ENCODE measurements around the gene MYT1.

The MYT1 gene

GRCh38 chr20:64212755-64213154 lies 48.5 kb downstream of the MYT1 start:
- DNase-seq (ENCODE audit: low read depth in 3 of 3) = no peak

- no peak for DNase-seq (ENCODE audit: low read depth in 3 of 3)
Observed at GRCh38 chr20:64214113-64214512, 49.9 kb downstream of the MYT1 start.

GRCh38 chr20:64214952-64215351 lies 50.7 kb downstream of the MYT1 start:
- DNase-seq (ENCODE audit: low read depth in 3 of 3) = no peak

- no peak for DNase-seq (ENCODE audit: low read depth in 3 of 3)
Observed at GRCh38 chr20:64216036-64216435, 51.8 kb downstream of the MYT1 start.

GRCh38 chr20:64216910-64217309 lies 52.7 kb downstream of the MYT1 start:
- DNase-seq (ENCODE audit: low read depth in 3 of 3) = no peak

GRCh38 chr20:64217539-64218221 lies 53.4 kb downstream of the MYT1 start:
- no peak for DNase-seq (ENCODE audit: low read depth in 3 of 3)

GRCh38 chr20:64219202-64219601 lies 55.0 kb downstream of the MYT1 start:
- no peak for DNase-seq (ENCODE audit: low read depth in 3 of 3)

DNA sequence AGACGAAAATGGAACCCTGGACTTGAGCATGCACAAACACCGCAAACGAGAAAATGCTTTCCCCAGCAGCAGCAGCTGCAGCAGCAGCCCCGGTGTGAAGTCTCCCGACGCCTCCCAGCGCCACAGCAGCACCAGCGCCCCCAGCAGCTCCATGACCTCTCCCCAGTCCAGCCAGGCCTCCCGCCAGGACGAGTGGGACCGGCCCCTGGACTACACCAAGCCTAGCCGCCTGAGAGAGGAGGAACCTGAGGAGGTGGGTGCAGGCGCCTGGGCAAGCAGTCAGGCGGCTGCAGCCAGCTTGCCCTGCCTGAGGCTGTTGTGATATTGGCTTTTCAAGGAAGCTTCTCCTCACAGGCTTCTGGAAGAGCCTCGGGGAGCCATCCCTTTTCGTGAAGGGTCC lies 55.5 kb downstream of the MYT1 start:
- no peak for DNase-seq (ENCODE audit: low read depth in 3 of 3)

- no peak for DNase-seq (ENCODE audit: low read depth in 3 of 3)
Observed at GRCh38 chr20:64220420-64220819, 56.2 kb downstream of the MYT1 start.

DNA sequence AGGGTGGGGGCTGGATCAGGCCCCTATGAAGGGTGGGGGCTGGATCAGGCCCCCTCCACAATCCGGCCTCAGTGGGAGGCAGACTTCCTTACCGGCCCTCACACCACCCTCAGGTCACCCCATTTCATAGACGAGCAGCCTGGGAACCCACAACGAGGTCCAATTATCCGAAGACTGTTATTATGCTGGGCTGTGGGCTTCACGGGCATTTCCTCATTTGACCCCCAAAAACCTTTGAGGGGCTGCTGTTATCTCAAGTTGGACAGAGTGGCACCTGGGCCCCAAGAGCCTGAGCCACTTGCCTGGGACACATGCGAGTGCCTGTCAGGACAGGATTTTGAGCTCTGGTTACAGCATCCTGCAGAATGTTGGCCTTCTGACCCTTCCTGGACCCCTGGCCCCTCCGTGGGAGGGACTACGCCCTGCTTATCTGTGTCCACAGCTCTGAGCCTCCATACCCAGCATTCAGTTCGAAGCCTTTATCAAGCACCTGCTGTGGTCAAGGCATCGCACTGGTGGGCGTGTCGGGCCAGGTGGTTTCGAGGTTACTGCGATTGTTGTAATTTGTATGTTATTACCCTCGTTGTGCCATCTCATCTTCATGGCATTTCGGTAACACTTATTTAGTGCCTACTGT lies 56.8 kb downstream of the MYT1 start:
- DNase-seq (ENCODE audit: low read depth in 3 of 3) = no peak

GRCh38 chr20:64222291-64222735 lies 58.1 kb downstream of the MYT1 start:
- DNase-seq (ENCODE audit: low read depth in 3 of 3) = no peak

DNA sequence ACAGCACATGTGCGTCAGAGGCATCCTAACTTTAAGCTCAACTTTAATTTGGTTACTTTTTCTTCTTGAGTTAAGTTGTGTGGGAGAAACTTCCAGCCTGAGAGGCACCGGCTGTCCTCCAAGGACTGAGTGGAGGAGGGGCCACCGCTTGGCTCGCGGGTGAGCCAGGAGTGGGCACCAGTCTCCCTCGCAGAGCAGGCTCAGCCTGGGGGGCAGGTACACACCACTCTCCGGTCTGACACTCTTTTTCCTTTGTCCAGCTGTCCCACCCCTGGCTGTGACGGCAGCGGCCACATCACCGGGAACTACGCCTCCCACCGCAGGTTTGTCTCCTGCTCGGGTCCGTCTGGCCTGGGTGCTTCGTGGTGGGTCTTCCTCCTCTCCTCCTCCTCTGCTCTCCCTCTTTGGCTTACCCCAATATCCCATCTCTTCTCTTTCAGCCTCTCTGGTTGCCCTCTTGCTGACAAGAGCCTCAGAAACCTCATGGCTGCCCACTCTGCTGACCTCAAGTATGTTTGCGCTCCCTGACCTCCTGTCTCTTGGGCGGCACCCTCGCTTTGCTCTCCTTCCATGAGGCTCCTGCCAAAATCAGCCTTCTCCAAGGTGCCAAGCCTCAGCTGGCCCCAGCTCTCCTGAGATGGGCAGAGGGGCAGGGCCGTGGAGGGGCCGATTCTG lies 58.7 kb downstream of the MYT1 start:
- DNase-seq (ENCODE audit: low read depth in 3 of 3) = no peak

DNA sequence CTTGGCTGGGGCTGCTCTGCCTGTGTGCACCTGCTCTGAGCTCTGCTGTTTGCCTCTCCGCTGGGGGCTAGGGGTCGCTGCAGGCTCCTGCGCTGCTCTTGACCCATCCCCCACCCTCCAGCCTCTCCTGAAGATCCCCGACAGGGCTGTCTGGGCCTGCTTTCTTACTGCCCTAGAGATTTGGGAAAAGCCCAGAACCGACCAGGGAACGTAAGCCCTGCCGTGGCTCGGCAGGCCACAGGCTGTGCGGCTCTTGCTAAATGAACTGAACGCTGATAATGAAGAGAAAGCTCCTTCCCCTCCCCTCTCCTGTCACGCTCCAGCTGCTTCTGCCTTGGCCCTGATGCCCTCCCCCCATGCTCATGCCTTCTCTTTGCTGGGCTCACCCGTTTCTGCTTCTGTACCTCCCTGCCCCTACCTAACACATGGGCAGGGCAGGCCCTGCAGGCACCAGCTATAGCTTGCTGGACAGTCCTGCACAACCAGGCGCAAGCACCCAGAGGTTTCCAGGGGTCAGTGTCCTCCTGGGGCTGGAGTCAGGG lies 59.3 kb downstream of the MYT1 start:
- DNase-seq (ENCODE audit: low read depth in 3 of 3) = no peak

- no peak for DNase-seq (ENCODE audit: low read depth in 3 of 3)
Observed at GRCh38 chr20:64224351-64225170, 60.3 kb downstream of the MYT1 start.

GRCh38 chr20:64225171-64225595 lies 60.9 kb downstream of the MYT1 start:
- no peak for DNase-seq (ENCODE audit: low read depth in 3 of 3)

- no peak for DNase-seq (ENCODE audit: low read depth in 3 of 3)
Observed at GRCh38 chr20:64225828-64226598, 61.8 kb downstream of the MYT1 start.

GRCh38 chr20:64226686-64227580 lies 62.7 kb downstream of the MYT1 start:
- DNase-seq (ENCODE audit: low read depth in 3 of 3) = no peak

DNA sequence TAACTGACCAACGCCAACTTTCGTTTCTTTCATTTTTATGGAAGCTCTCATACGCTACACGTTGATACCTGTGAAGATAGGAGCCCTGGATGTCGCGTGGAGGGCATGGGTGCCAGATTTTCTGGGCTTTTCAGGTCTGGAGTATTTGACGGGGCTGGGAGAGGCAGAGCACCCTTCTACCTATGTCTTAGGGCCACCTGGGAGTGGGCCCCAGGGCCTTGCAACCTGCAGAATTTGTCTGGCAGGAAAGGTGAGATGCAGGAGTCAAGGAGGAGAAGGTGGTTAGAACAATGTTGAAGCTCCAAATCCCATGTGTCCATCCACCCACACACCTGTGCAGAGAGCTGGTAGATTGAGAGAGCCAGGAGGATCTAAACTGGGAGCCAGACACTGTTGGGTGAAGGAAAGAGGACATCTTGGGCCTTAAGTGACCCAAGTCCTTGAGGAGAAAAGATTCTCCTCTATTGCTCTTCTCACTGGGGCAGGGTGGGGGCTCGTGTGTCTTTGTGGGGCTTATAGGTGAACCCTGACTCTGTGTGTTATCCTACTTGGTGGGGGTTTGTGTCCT lies 63.9 kb downstream of the MYT1 start:
- DNase-seq (ENCODE audit: low read depth in 3 of 3) = no peak

GRCh38 chr20:64228751-64229506 lies 64.7 kb downstream of the MYT1 start:
- no peak for DNase-seq (ENCODE audit: low read depth in 3 of 3)

Data from stimulated activated CD4-positive, alpha-beta T cell treated with anti-CD3 and anti-CD28 coated beads, TNF-alpha, amount 100 ng/mL, for 48 hours (primary cell).